Right atrium auricular region (tissue), 2 donors: ENCODE results near the gene MASP1. TPM values are rescaled to one million over a fixed set of nuclear protein-coding genes. Genes with fewer than 3 reads are reported as not detected.
"Not testable (repeated sequence)": the region's sequence is repeated elsewhere in the genome, so short reads cannot be mapped to it uniquely, and the experiment has no call there.

Experiments
- DNase-seq: peaks from one replicate; pipeline ENCODE4 v3.0.0-alpha.2; 2019; ENCODE audit warnings: low spot score
- H3K27ac ChIP-seq, 2 donors: fragments of 200-600 bp; sonication (generic); 1 replicate in 1 of 2; 2 replicates in 1 of 2; pipeline ENCODE4 v1.5.1; 2016 to 2019
- H3K27me3 ChIP-seq, 2 donors: fragments of 200-600 bp; sonication (generic); one replicate each; pipeline versions ENCODE4 v1.5.1 to v1.6.0; 2017 to 2019
- H3K36me3 ChIP-seq: fragments of 200-600 bp; sonication (generic); one replicate; pipeline ENCODE4 v1.5.1; 2016
- H3K4me1 ChIP-seq, 2 donors: fragments of 200-600 bp; sonication (generic); one replicate each; pipeline versions ENCODE4 v1.5.1 to v1.6.0; 2017 to 2019
- H3K4me3 ChIP-seq, 2 donors: fragments of 200-600 bp; sonication (generic); 1 replicate in 1 of 2; 2 replicates in 1 of 2; pipeline ENCODE4 v1.5.1; 2017 to 2019; ENCODE audit warnings: mild to moderate bottlenecking in 1 of 2, moderate library complexity in 1 of 2
- H3K9me3 ChIP-seq, 2 donors: fragments of 200-600 bp; sonication (generic); one replicate each; pipeline ENCODE4 v1.5.1; 2019
- total RNA-seq, 2 donors: library from RNA; depleted of rRNA; stranded (reverse); fragments of >200 nt; gene quantifications; one replicate each; pipeline ENCODE4 v1.1.0, GENCODE V29; 2016
- TF ChIP-seq, protein P1 (sequence below), 2 donors: fragments of 200-600 bp; sonication (generic); IDR thresholded peaks; one replicate each; pipeline ENCODE4 v1.5.1; 2019; ENCODE audit warnings: antibody characterized with exemption in 2 of 2

The MASP1 gene
- total RNA-seq, 2 donors from 2014 or later = 26.2 to 27.6 TPM

DNA sequence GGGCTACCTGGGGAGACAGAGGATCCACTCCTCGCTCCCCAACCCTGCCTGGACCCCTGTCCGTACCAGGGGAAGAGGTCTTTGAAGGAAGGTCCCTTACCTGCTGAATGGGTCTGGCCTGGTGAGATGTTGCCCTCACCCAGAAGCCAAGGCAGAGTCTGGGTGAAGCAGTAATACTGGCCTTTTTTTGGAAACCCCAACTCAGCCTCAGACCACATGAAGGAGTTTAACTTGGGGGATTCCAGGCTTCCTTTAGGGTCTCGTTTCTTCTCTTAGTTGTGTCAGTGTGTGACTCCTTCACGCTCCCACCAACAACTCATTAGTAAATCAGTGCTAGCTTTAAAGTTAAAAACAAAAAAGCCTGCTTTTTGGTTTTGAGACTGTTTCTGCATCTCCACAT lies 48.6 kb downstream of the MASP1 start:
- TF ChIP-seq, protein P1, sequence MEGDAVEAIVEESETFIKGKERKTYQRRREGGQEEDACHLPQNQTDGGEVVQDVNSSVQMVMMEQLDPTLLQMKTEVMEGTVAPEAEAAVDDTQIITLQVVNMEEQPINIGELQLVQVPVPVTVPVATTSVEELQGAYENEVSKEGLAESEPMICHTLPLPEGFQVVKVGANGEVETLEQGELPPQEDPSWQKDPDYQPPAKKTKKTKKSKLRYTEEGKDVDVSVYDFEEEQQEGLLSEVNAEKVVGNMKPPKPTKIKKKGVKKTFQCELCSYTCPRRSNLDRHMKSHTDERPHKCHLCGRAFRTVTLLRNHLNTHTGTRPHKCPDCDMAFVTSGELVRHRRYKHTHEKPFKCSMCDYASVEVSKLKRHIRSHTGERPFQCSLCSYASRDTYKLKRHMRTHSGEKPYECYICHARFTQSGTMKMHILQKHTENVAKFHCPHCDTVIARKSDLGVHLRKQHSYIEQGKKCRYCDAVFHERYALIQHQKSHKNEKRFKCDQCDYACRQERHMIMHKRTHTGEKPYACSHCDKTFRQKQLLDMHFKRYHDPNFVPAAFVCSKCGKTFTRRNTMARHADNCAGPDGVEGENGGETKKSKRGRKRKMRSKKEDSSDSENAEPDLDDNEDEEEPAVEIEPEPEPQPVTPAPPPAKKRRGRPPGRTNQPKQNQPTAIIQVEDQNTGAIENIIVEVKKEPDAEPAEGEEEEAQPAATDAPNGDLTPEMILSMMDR (IDR thresholded peaks at IDR 0.05) = no peak
- H3K27ac ChIP-seq = no peak overlapping the region
- no peaks in the 10 kb centered on the region for H3K9me3 ChIP-seq
- H3K4me3 ChIP-seq = no peak overlapping the region
- H3K4me1 ChIP-seq = no peaks in the 10 kb centered on the region
- no peaks in the 10 kb centered on the region for H3K27me3 ChIP-seq
- H3K36me3 ChIP-seq = no peaks in the 10 kb centered on the region
- no peak for DNase-seq

DNA sequence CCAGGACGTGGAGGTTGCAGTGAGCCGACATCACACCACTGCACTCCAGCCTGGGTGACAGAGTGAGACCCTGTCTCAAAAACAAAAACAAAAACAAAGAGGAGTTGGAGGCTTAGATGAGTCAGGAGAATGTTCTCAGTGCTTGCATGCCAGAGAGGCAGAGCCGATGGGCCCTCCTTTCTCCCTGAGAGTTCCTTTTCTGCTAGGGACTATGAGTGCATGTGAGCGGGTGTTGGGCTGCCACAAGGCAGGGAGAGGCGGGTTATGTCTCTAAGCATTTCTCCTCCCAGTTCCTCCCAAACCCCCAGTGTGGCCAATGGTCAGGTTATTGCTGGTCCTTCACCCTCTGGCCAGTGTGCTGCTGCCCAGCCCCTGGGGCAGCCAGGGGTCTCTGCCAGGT lies 49.1 kb downstream of the MASP1 start:
- H3K4me3 ChIP-seq = no peak overlapping the region
- H3K27ac ChIP-seq = no peak overlapping the region
- DNase-seq = no peak
- H3K36me3 ChIP-seq = no peaks in the 10 kb centered on the region
- H3K27me3 ChIP-seq = no peaks in the 10 kb centered on the region
- H3K4me1 ChIP-seq = no peaks in the 10 kb centered on the region
- H3K9me3 ChIP-seq = no peaks in the 10 kb centered on the region
- TF ChIP-seq, protein P1 (IDR thresholded peaks at IDR 0.05) = no peak

DNA sequence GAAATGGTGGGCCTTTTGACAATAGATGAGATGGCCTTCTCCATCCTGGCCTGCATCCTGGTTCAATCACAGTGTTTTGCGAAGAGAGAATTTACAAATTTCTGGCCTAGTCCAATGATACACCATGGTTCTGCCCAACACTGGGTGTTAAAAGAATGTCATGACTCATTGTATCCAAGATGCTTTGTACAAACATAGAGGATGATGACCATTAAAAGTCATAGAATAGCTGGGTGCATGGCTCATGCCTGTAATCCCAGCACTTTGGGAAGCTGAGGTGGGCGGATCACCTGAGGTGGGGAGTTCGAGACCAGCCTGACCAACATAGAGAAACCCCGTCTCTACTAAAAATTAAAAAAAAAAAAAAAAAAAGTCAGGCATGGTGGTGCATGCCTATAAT lies 52.7 kb downstream of the MASP1 start:
- H3K36me3 ChIP-seq, H3K9me3 ChIP-seq, H3K27ac ChIP-seq, H3K4me3 ChIP-seq, DNase-seq, H3K4me1 ChIP-seq, H3K27me3 ChIP-seq: not testable (repeated sequence)

DNA sequence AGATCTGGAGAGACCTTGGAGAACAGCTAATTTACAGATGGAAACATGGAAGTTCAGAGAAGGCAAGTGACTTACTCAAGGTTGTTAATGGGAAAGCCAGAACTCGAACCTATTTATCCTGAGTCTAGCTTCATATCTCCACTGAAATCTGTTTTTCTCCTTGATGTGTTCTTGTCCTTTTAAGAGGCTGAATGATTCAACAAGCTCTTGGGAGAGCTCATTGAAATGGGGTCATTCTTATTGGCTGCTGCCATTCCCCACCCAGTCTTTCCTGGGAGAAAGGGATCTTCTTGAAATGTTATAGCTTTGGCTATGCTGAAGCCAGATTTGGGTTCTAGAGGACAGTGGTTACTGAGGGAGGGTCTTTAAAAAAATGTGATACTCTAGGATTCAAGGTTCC lies 53.3 kb downstream of the MASP1 start:
- no peak overlapping the region for H3K27ac ChIP-seq
- H3K4me1 ChIP-seq = no peaks in the 10 kb centered on the region
- DNase-seq = no peak
- TF ChIP-seq, protein P1 (IDR thresholded peaks at IDR 0.05) = no peak
- H3K4me3 ChIP-seq = no peak overlapping the region
- no peaks in the 10 kb centered on the region for H3K27me3 ChIP-seq
- no peaks in the 10 kb centered on the region for H3K9me3 ChIP-seq
- no peaks in the 10 kb centered on the region for H3K36me3 ChIP-seq

DNA sequence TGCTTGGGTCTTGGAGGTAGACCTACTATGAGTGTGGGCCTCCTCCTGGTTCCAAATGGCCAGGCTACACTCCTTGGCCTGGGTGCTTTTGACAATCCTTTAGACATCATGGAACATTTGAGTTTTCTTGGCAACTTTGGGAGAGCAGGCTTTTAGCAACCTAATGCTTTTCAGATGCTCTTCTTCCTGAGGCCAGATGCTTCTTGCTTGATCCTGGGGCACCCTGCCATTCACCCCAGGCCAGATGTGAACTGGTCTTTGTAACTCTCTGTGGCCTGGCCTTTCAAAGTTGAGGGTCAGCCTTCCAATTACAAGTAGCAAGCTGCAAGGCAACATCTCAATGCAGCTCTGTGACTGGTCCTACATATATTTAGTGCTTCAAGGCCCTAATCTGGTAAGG lies 53.8 kb downstream of the MASP1 start:
- TF ChIP-seq, protein P1 (IDR thresholded peaks at IDR 0.05) = no peak
- Histone ChIP-seq H3K36me3 (no peaks in the 10 kb centered on the region), H3K4me3 (no peak overlapping the region), H3K27ac (no peak overlapping the region), H3K9me3 (no peaks in the 10 kb centered on the region), H3K27me3 (no peaks in the 10 kb centered on the region), H3K4me1 (no peaks in the 10 kb centered on the region)
- DNase-seq = no peak

DNA sequence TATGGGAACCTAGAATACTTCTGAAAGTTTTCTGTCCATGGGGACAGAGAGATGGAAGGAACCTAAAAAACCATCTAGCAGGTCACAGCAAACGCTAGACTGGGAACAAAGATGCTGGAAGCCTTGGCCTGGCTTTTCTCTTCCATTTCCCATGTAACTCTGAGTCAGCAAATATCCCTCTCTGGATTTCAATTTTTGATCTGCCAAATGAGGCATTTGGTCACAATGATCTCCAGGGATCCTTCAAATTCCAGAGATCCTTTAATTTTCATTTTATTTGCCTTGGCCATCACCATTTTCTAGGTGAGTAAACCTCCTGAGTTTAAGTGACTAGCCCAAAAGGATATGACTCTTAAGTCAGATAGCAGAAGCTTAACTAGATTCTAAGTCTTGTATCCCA lies 54.6 kb downstream of the MASP1 start:
- TF ChIP-seq, protein P1 (IDR thresholded peaks at IDR 0.05) = no peak
- Histone ChIP-seq H3K4me1 (no peaks in the 10 kb centered on the region), H3K9me3 (no peaks in the 10 kb centered on the region), H3K27me3 (no peaks in the 10 kb centered on the region), H3K4me3 (no peak overlapping the region), H3K27ac (no peak overlapping the region), H3K36me3 (no peaks in the 10 kb centered on the region)
- DNase-seq = no peak
